ENCODE results near the gene RAB9A.

RAB9A gene

GRCh38 chrX:13732246-13733067 lies 43.5 kb downstream of the RAB9A start:
- DNase-seq (ENCODE audit: low read depth) = no peak
- H3K4me3 ChIP-seq (ENCODE audit: low read depth, low read length) = peak overlapping the region; percentile 97
- TF ChIP-seq POLR2A (IDR thresholded peaks at IDR 0.05; ENCODE audit: extremely low read depth, insufficient read length) (no peak), MYC (IDR thresholded peaks at IDR 0.05; ENCODE audit: low read depth, low read length) (no peak), CTCF (IDR thresholded peaks at IDR 0.05; ENCODE audit: low read depth, low read length) (no peak), MAX (IDR thresholded peaks at IDR 0.05; ENCODE audit: low read depth, low read length) (no peak)

- peak overlapping the region; percentile 97 for H3K4me3 ChIP-seq (ENCODE audit: low read depth, low read length)
- TF ChIP-seq MAX (IDR thresholded peaks at IDR 0.05; ENCODE audit: low read depth, low read length) (no peak), POLR2A (IDR thresholded peaks at IDR 0.05; ENCODE audit: extremely low read depth, insufficient read length) (no peak), MYC (IDR thresholded peaks at IDR 0.05; ENCODE audit: low read depth, low read length) (no peak), CTCF (IDR thresholded peaks at IDR 0.05; ENCODE audit: low read depth, low read length) (no peak)
- DNase-seq (ENCODE audit: low read depth) = no peak
Observed at GRCh38 chrX:13733506-13733905, 44.6 kb downstream of the RAB9A start.

- TF ChIP-seq CTCF (IDR thresholded peaks at IDR 0.05; ENCODE audit: low read depth, low read length) (no peak), POLR2A (IDR thresholded peaks at IDR 0.05; ENCODE audit: extremely low read depth, insufficient read length) (peak; percentile 86), MAX (IDR thresholded peaks at IDR 0.05; ENCODE audit: low read depth, low read length) (peak; percentile 45; the same call in 1 of the 2 replicates), MYC (IDR thresholded peaks at IDR 0.05; ENCODE audit: low read depth, low read length) (peak; percentile 50; the same call in 1 of the 2 replicates)
- DNase-seq (ENCODE audit: low read depth) = peak; percentile 96
- peak within 1 kb of the TSS; percentile 97 for H3K4me3 ChIP-seq (ENCODE audit: low read depth, low read length)
Observed at GRCh38 chrX:13734278-13735172, 45.6 kb downstream of the RAB9A start, which contains the start of the genes OFD1 and TRAPPC2. Gene OFD1, plus strand, starts transcription at chrX:13734748. Its CDS starts 324 bp downstream, at chrX:13735072. Gene TRAPPC2, minus strand, starts transcription at chrX:13734620. Its CDS starts 14,657 bp downstream, at chrX:13719963.

- peak; percentile 48 for DNase-seq (ENCODE audit: low read depth)
- no peak for TF ChIP-seq POLR2A (IDR thresholded peaks at IDR 0.05; ENCODE audit: extremely low read depth, insufficient read length)
- TF ChIP-seq CTCF (IDR thresholded peaks at IDR 0.05; ENCODE audit: low read depth, low read length) = no peak
- TF ChIP-seq MAX (IDR thresholded peaks at IDR 0.05; ENCODE audit: low read depth, low read length) = no peak
- no peak for TF ChIP-seq MYC (IDR thresholded peaks at IDR 0.05; ENCODE audit: low read depth, low read length)
- H3K4me3 ChIP-seq (ENCODE audit: low read depth, low read length) = no peak overlapping the region
Observed at GRCh38 chrX:13741695-13742094, 52.8 kb downstream of the RAB9A start.

- peak; percentile 34 for DNase-seq (ENCODE audit: low read depth)
Observed at GRCh38 chrX:13742397-13743176, 53.7 kb downstream of the RAB9A start.

More at GRCh38 chrX:13742397-13743176, 53.7 kb downstream of the RAB9A start:
- H3K4me3 ChIP-seq (ENCODE audit: low read depth, low read length) = no peak overlapping the region
- TF ChIP-seq CTCF (IDR thresholded peaks at IDR 0.05; ENCODE audit: low read depth, low read length) = no peak
- no peak for TF ChIP-seq MAX (IDR thresholded peaks at IDR 0.05; ENCODE audit: low read depth, low read length)
- TF ChIP-seq POLR2A (IDR thresholded peaks at IDR 0.05; ENCODE audit: extremely low read depth, insufficient read length) = no peak
- no peak for TF ChIP-seq MYC (IDR thresholded peaks at IDR 0.05; ENCODE audit: low read depth, low read length)
